KMS-11 (cell line): ENCODE results near the gene ARHGAP9.
"Not testable (repeated sequence)": the region's sequence is repeated elsewhere in the genome, so short reads cannot be mapped to it uniquely, and the experiment has no call there.

ENCODE experiments used
- H2AFZ ChIP-seq: fragments of 200-600 bp; sonication (generic); 2 replicates; pipeline ENCODE4 v1.6.1; 2016; ENCODE audit warnings: antibody characterized with exemption, mixed run types, low read depth
- H3K27ac ChIP-seq: fragments of 200-600 bp; sonication (generic); 2 replicates; pipeline ENCODE4 v1.6.1; 2016; ENCODE audit warnings: mild to moderate bottlenecking, mixed run types
- H3K27me3 ChIP-seq: fragments of 200-600 bp; sonication (generic); 2 replicates; pipeline ENCODE4 v1.6.1; 2017; ENCODE audit warnings: mild to moderate bottlenecking, low read depth, mixed run types, moderate library complexity; ENCODE audit not compliant: insufficient read depth
- H3K36me3 ChIP-seq: fragments of 200-600 bp; sonication (generic); 2 replicates; pipeline ENCODE4 v1.6.1; 2017; ENCODE audit warnings: mild to moderate bottlenecking, mixed run types; ENCODE audit not compliant: insufficient read depth
- H3K4me1 ChIP-seq: fragments of 200-600 bp; sonication (generic); 2 replicates; pipeline ENCODE4 v1.6.1; 2016; ENCODE audit warnings: mild to moderate bottlenecking, low read depth, mixed run types; ENCODE audit not compliant: poor library complexity, severe bottlenecking
- H3K4me2 ChIP-seq: fragments of 200-600 bp; sonication (generic); 2 replicates; pipeline ENCODE4 v1.7.0; 2016; ENCODE audit warnings: mild to moderate bottlenecking, mixed run types
- H3K4me3 ChIP-seq: fragments of 200-600 bp; sonication (generic); IDR thresholded peaks from 2 replicates; pipeline ENCODE4 v1.6.1; 2017; ENCODE audit warnings: low read depth, low read length, mixed read lengths; ENCODE audit not compliant: insufficient read depth
- H3K79me2 ChIP-seq: fragments of 200-600 bp; sonication (generic); 2 replicates; pipeline ENCODE4 v1.6.1; 2016; ENCODE audit warnings: low read depth, mixed run types; ENCODE audit not compliant: insufficient read depth
- H3K9ac ChIP-seq: fragments of 200-600 bp; sonication (generic); 2 replicates; pipeline ENCODE4 v1.6.1; 2016; ENCODE audit warnings: mild to moderate bottlenecking, mixed run types
- H4K20me1 ChIP-seq: fragments of 200-600 bp; sonication (generic); 2 replicates; pipeline ENCODE4 v1.6.1; 2016; ENCODE audit warnings: mild to moderate bottlenecking, mixed run types; ENCODE audit not compliant: insufficient read depth
- CTCF ChIP-seq: fragments of 200-600 bp; sonication (generic); conservative IDR thresholded peaks from 2 replicates; pipeline ENCODE4 v1.6.1; 2017; ENCODE audit warnings: low read depth, mild to moderate bottlenecking, antibody characterized with exemption, low read length, moderate library complexity, mixed read lengths

ARHGAP9 gene

DNA sequence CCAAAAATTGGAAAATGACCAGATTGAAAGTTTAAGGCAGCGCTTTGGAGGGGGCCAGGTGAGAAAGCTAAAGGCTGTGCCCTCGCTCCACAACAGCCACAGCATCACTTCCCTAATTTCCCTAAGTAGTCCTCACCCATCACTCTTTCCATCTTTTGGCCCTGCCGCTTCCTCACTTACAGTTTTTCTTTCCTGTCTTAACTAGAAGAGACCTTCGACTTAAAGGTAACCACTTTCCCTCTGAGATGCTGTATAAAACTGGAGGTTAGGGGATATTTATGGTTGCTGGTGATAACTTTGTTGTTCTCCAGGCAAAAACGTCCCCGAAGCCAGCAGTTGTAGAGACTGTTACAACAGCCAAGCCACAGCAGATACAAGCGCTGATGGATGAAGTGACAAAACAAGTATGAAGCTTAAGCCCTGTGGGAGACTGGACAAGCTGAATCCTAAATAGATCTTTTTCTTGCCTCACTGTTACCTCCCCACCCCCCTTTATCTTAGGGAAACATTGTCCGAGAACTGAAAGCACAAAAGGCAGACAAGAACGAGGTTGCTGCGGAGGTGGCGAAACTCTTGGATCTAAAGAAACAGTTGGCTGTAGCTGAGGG is 36.4 kb upstream of the ARHGAP9 start:
- Histone ChIP-seq H4K20me1 (no peaks in the 10 kb centered on the region), H3K4me2 (no peak overlapping the region), H3K36me3 (peaks cover 44% of the 10 kb centered on the region; the same call in 1 of the 2 replicates), H3K27ac (no peak overlapping the region; the same call in 1 of the 2 replicates), H3K9ac (no peak overlapping the region), H3K79me2 (peaks cover 31% of the 10 kb centered on the region), H2AFZ (no peak overlapping the region), H3K4me1 (peaks cover 30% of the 10 kb centered on the region), H3K4me3 (no peak overlapping the region), H3K27me3 (no peaks in the 10 kb centered on the region)
- TF ChIP-seq CTCF, result no peak

DNA sequence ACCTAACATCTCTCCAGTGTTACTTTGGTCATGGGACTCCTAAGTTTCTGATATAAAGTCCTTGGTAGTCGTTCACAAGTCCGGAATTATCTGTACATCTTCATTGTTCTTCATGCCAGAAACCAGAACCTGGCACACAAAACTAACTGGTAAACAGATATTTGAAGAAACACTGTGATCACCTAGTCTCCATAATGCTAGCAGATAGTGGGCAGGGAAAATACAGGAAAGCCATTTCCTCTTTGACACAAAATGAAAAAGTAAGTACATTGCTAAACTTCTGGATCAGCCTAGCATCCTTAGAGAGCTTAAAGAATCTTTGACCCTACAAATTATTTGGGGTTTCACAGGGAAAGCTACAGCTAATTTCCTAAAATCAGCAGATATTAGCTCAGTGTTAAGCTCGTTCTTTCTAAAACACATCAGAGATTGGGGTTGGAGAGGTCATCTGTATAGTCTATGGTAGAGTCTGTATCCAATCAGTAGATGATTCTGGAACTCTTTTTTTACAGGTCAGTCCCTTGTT is 35.8 kb upstream of the ARHGAP9 start:
- TF ChIP-seq CTCF, result no peak
- no peaks in the 10 kb centered on the region for H3K27me3 ChIP-seq
- H3K27ac ChIP-seq, result peak overlapping the region; percentile 16; the same call in 1 of the 2 replicates
- no peak overlapping the region for H3K4me2 ChIP-seq
- no peak overlapping the region for H3K9ac ChIP-seq
- H3K4me1 ChIP-seq, result peaks cover 27% of the 10 kb centered on the region
- peaks cover 44% of the 10 kb centered on the region; the same call in 1 of the 2 replicates for H3K36me3 ChIP-seq
- peaks cover 31% of the 10 kb centered on the region for H3K79me2 ChIP-seq
- no peak overlapping the region for H3K4me3 ChIP-seq
- H2AFZ ChIP-seq, result no peak overlapping the region
- H4K20me1 ChIP-seq, result no peaks in the 10 kb centered on the region

DNA sequence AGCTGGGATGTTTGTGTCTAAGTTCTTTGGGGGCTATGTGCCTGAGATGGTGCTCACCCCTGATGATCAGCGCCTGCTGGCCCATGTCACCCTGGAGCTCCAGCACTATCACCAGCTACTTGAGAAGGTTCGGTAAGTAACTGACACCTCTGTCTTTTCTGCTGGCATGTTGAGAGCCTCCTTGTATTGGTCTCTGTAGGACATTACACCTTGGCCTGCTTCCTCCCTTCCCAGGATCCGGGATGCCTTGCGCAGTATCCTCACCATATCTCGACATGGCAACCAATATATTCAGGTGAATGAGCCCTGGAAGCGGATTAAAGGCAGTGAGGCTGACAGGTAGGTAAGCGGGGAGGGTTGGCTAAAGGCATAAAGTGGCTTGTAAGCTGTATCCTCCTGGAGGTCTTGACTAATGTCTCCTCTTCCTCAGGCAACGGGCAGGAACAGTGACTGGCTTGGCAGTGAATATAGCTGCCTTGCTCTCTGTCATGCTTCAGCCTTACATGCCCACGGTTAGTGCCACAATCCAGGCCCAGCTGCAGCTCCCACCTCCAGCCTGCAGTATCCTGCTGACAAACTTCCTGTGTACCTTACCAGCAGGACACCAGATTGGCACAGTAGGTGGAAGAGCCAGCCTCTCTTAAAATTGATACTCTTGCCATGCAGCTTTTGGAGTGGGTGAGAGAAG is 35.2 kb upstream of the ARHGAP9 start:
- Histone ChIP-seq H3K27me3 (no peaks in the 10 kb centered on the region), H3K4me1 (peaks cover 27% of the 10 kb centered on the region), H3K79me2 (peaks cover 28% of the 10 kb centered on the region), H3K36me3 (peaks cover 44% of the 10 kb centered on the region; the same call in 1 of the 2 replicates), H2AFZ (no peak overlapping the region), H3K4me2 (no peak overlapping the region), H4K20me1 (no peaks in the 10 kb centered on the region), H3K9ac (no peak overlapping the region), H3K27ac (peak overlapping the region; percentile 16; the same call in 1 of the 2 replicates), H3K4me3 (no peak overlapping the region)
- TF ChIP-seq CTCF, result no peak

DNA sequence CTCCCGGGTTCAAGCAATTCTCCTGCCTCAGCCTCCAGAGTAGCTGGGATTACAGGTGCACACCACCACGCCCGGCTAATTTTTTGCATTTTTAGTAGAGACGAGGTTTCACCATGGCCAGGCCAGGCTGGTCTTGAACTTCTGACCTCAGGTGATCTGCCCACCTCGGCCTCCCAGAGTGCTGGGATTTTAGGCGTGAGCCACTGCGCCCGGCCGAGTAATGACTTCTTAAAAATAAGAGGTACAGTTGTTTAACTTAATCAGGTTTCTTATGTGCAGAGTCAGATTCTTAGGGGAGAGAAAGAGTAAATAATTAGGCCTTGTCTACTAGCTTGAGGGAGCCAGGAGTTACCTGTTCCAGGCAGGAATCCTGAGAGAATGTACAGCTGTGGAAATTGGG is 34.6 kb upstream of the ARHGAP9 start:
- not testable (repeated sequence) for H3K4me2 ChIP-seq, H3K9ac ChIP-seq, H2AFZ ChIP-seq, H3K27me3 ChIP-seq, H3K27ac ChIP-seq, H3K4me3 ChIP-seq, H4K20me1 ChIP-seq
- H3K79me2 ChIP-seq, result peaks cover 22% of the 10 kb centered on the region
- H3K4me1 ChIP-seq, result peaks cover 25% of the 10 kb centered on the region
- peaks cover 44% of the 10 kb centered on the region; the same call in 1 of the 2 replicates for H3K36me3 ChIP-seq

DNA sequence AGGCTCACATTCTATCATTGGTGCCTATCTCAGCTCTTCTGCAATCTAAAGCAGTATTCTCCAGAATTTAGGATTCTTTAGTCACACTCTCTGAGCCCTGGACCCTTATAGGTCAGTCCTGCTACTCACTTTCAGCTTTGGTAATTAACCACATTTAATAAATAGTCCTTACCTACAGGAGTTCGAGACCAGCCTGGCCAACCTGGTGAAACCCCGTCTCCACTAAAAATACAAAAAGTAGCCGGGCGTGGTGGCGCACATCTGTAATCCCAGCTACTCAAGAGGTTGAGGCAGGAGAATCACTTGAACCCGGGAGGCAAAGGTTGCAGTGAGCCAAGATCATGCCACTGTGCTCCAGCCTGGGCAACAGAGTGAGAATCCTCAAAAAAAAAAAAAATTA is 34.0 kb upstream of the ARHGAP9 start:
- H3K27ac ChIP-seq, H4K20me1 ChIP-seq, H2AFZ ChIP-seq, H3K9ac ChIP-seq, H3K27me3 ChIP-seq, H3K4me2 ChIP-seq, H3K4me3 ChIP-seq: not testable (repeated sequence)
- H3K79me2 ChIP-seq, result peaks cover 16% of the 10 kb centered on the region
- peaks cover 20% of the 10 kb centered on the region for H3K4me1 ChIP-seq
- H3K36me3 ChIP-seq, result peaks cover 44% of the 10 kb centered on the region; the same call in 1 of the 2 replicates
